KMS-11 (cell line): ENCODE results near the gene ABCD1.
A peak's percentile ranks its signal among the peaks of the same experiment; 100 is the strongest.
"Not testable (repeated sequence)": the region's sequence is repeated elsewhere in the genome, so short reads cannot be mapped to it uniquely, and the experiment has no call there.

Source experiments
- H2AFZ ChIP-seq: fragments of 200-600 bp; sonication (generic); 2 replicates; pipeline ENCODE4 v1.6.1; 2016; ENCODE audit warnings: antibody characterized with exemption, mixed run types, low read depth
- H3K27ac ChIP-seq: fragments of 200-600 bp; sonication (generic); 2 replicates; pipeline ENCODE4 v1.6.1; 2016; ENCODE audit warnings: mild to moderate bottlenecking, mixed run types
- H3K27me3 ChIP-seq: fragments of 200-600 bp; sonication (generic); 2 replicates; pipeline ENCODE4 v1.6.1; 2017; ENCODE audit warnings: mild to moderate bottlenecking, low read depth, mixed run types, moderate library complexity; ENCODE audit not compliant: insufficient read depth
- H3K36me3 ChIP-seq: fragments of 200-600 bp; sonication (generic); 2 replicates; pipeline ENCODE4 v1.6.1; 2017; ENCODE audit warnings: mild to moderate bottlenecking, mixed run types; ENCODE audit not compliant: insufficient read depth
- H3K4me1 ChIP-seq: fragments of 200-600 bp; sonication (generic); 2 replicates; pipeline ENCODE4 v1.6.1; 2016; ENCODE audit warnings: mild to moderate bottlenecking, low read depth, mixed run types; ENCODE audit not compliant: poor library complexity, severe bottlenecking
- H3K4me2 ChIP-seq: fragments of 200-600 bp; sonication (generic); 2 replicates; pipeline ENCODE4 v1.7.0; 2016; ENCODE audit warnings: mild to moderate bottlenecking, mixed run types
- H3K4me3 ChIP-seq: fragments of 200-600 bp; sonication (generic); IDR thresholded peaks from 2 replicates; pipeline ENCODE4 v1.6.1; 2017; ENCODE audit warnings: low read depth, low read length, mixed read lengths; ENCODE audit not compliant: insufficient read depth
- H3K79me2 ChIP-seq: fragments of 200-600 bp; sonication (generic); 2 replicates; pipeline ENCODE4 v1.6.1; 2016; ENCODE audit warnings: low read depth, mixed run types; ENCODE audit not compliant: insufficient read depth
- H3K9ac ChIP-seq: fragments of 200-600 bp; sonication (generic); 2 replicates; pipeline ENCODE4 v1.6.1; 2016; ENCODE audit warnings: mild to moderate bottlenecking, mixed run types
- H4K20me1 ChIP-seq: fragments of 200-600 bp; sonication (generic); 2 replicates; pipeline ENCODE4 v1.6.1; 2016; ENCODE audit warnings: mild to moderate bottlenecking, mixed run types; ENCODE audit not compliant: insufficient read depth
- CTCF ChIP-seq: fragments of 200-600 bp; sonication (generic); conservative IDR thresholded peaks from 2 replicates; pipeline ENCODE4 v1.6.1; 2017; ENCODE audit warnings: low read depth, mild to moderate bottlenecking, antibody characterized with exemption, low read length, moderate library complexity, mixed read lengths

Gene ABCD1

GRCh38 chrX:153724252-153725038 lies at the start of gene ABCD1, which contains the start of gene BCAP31:
Gene ABCD1 (plus strand): TSS chrX:153724856. CDS start chrX:153725267, 411 bp downstream.
Gene BCAP31 (minus strand): TSS chrX:153724387. CDS start chrX:153723244, 1,143 bp downstream.
- Histone ChIP-seq H3K27ac (peak within 1 kb of the TSS; percentile 58), H3K4me2 (peak within 1 kb of the TSS; percentile 88), H3K79me2 (peaks cover 19% of the 10 kb centered on the region), H3K4me3 (no peak within 1 kb of the TSS), H3K36me3 (no peaks in the 10 kb centered on the region), H2AFZ (peak within 1 kb of the TSS; percentile 34; the same call in 1 of the 2 replicates), H3K9ac (peak within 1 kb of the TSS; percentile 47; the same call in 1 of the 2 replicates), H3K4me1 (peaks cover 35% of the 10 kb centered on the region), H4K20me1 (no peaks in the 10 kb centered on the region), H3K27me3 (no peaks in the 10 kb centered on the region)
- no peak for TF ChIP-seq CTCF

- no peak overlapping the region for H3K9ac ChIP-seq
- no peaks in the 10 kb centered on the region for H4K20me1 ChIP-seq
- no peak overlapping the region for H2AFZ ChIP-seq
- H3K4me1 ChIP-seq, result no peaks in the 10 kb centered on the region
- no peak overlapping the region for H3K4me3 ChIP-seq
- H3K4me2 ChIP-seq, result no peak overlapping the region
- no peaks in the 10 kb centered on the region for H3K27me3 ChIP-seq
- H3K36me3 ChIP-seq, result no peaks in the 10 kb centered on the region
- TF ChIP-seq CTCF, result no peak
- H3K27ac ChIP-seq, result no peak overlapping the region
- no peaks in the 10 kb centered on the region for H3K79me2 ChIP-seq
Observed at GRCh38 chrX:153681175-153681574, 43.5 kb upstream of the ABCD1 start.

DNA sequence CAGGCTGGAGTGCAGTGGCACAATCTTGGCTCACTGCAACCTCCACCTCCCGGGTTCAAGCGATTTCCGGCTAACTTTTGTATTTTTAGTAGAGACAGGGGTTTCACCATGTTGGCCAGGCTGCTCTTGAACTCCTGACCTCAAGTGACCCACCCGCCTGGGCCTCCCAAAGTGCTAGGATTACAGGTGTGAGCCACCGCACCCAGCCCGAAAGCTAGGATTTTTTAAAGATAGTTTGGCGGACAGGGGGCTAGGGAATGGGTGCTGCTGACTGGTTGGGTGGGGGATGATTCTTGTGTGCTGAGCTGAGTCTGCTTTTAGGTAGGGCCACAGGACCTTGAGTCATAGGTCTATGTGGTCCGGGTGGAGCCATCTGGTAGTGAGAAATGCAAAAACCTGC lies 41.2 kb upstream of the ABCD1 start:
- H4K20me1 ChIP-seq, H2AFZ ChIP-seq, H3K4me1 ChIP-seq, H3K9ac ChIP-seq, H3K27ac ChIP-seq, H3K4me2 ChIP-seq, H3K4me3 ChIP-seq, H3K79me2 ChIP-seq, H3K36me3 ChIP-seq, H3K27me3 ChIP-seq: not testable (repeated sequence)

GRCh38 chrX:153684467-153685155 lies 40.0 kb upstream of the ABCD1 start:
- Histone ChIP-seq H3K79me2 (no peaks in the 10 kb centered on the region), H3K4me1 (no peaks in the 10 kb centered on the region), H2AFZ (no peak overlapping the region), H3K27ac (no peak overlapping the region), H3K9ac (no peak overlapping the region), H3K4me3 (no peak overlapping the region), H4K20me1 (no peaks in the 10 kb centered on the region), H3K27me3 (no peaks in the 10 kb centered on the region), H3K4me2 (no peak overlapping the region), H3K36me3 (no peaks in the 10 kb centered on the region)
- TF ChIP-seq CTCF, result no peak
